Prostate gland (tissue), 2 donors: ENCODE results near the gene PLXNB1.

Experiments
- CTCF ChIP-seq, 4 experiments: fragments of 200-600 bp in 2 of 4; fragments of 450-650 bp in 2 of 4; sonication (generic) in 2 of 4; IDR thresholded peaks; 1 replicate in 3 of 4; 2 replicates in 1 of 4; pipeline ENCODE4 v1.5.1; 2016 to 2019; ENCODE audit warnings: antibody characterized with exemption in 4 of 4, mild to moderate bottlenecking in 2 of 4, moderate library complexity in 2 of 4
- POLR2A ChIP-seq: fragments of 450-650 bp; IDR thresholded peaks from one replicate; pipeline ENCODE4 v1.6.1; 2016; ENCODE audit warnings: antibody characterized with exemption, mild to moderate bottlenecking
- POLR2AphosphoS5 ChIP-seq: sonication (generic); formaldehyde crosslinking; IDR thresholded peaks from one replicate; pipeline ENCODE4 v1.6.1; 2017; ENCODE audit warnings: antibody characterized with exemption

- no peak for TF ChIP-seq POLR2A
- no peak for TF ChIP-seq CTCF (IDR thresholded peaks at IDR 0.05)
- no peak for TF ChIP-seq POLR2AphosphoS5
Measured at GRCh38 chr3:48476426-48477053, 46.7 kb upstream of the PLXNB1 start.
